OCI-LY3 (cell line): ENCODE results near the gene NRP2.

Experiments used
- CTCF ChIP-seq: fragments of 200-600, 300-600 bp; sonication (generic); IDR thresholded peaks from 2 replicates; pipeline ENCODE4 v1.5.1; 2014; ENCODE audit warnings: antibody characterized with exemption, low read length, low read depth
- EZH2phosphoT487 ChIP-seq: fragments of 200-600 bp; shearing (Covaris generic); IDR thresholded peaks from 2 replicates; pipeline ENCODE4 v1.6.1; 2018; ENCODE audit warnings: antibody characterized with exemption, mixed run types, low read depth

DNA sequence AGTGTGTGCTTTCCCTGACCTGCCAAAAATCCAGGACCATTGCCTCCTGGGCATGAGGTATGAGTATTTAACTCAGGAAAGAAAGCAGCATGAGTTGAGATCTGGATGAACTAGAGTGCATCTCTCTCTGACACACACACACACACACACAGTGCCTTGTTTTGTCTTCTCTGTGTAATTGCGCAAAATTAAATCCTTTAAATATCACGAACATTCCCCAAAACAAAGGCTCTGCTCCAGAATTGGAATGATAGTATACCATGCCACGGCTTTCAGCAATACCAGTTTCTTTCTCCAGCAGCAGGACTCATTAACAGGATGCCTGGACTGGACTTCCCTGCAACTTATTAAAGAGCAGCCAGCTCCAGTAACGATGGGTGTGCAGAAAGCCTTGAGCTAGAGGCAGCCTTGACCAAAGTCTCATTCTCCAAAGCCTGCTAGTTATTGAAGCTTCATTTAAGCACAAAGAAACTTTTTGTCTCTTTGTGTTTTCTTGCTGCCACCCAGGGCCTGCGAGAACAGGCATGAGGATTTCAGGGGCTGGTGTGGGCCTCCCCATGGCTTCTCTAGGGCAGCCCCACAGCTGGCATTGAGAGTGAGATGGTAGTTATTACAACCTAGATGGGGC is 101.7 kb downstream of the NRP2 start:
- TF ChIP-seq CTCF = no peak
- TF ChIP-seq EZH2phosphoT487 = no peak
